Measurements from ENCODE around the gene SAMD10.
A peak's percentile ranks its signal among the peaks of the same experiment; 100 is the strongest.
"Not testable (repeated sequence)": the region's sequence is repeated elsewhere in the genome, so short reads cannot be mapped to it uniquely, and the experiment has no call there.

SAMD10 gene

DNA sequence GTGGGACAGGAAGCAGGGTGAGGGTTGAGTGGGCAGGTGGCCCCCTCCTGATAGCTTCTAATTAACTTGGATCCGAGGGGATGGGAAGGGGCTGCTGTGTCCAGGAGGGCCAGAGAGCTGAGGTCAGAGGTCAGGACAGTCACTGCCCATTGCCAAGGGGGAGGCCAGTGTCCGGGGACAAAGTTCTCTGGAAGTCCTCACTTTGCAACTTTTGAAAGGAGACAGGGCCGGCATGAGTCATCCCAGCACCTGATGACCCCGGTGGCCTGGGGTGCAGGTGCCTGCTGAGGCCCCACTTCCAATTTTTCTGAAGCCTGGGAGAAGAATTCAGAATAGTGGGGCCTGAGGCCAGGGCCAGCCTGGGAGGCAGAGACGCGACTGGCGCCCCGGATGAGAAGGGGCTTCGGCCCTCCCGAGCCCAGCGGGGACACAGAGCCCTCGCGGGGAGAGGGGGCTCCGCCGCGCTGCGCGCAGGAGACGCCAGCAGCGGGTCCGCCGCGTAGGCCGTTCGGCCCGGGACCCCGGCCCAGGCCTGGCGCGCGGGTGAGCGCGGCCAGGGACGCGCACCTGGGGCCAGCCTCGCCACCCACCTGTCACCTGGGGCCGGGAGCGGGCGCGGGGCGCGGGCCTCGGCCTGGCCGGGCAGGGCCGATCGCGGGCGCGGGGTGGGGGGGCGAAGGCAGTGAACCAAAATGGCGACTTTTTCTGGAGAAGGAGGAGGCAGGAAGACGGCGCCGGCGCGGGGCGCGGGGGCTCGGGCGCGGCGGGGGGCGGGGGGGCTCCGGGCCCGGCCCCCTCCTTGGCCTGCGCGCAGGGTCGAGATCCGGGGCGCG is 10.3 kb downstream of the SAMD10 start:
- no peak for DNase-seq (ENCODE audit: low spot score)

DNA sequence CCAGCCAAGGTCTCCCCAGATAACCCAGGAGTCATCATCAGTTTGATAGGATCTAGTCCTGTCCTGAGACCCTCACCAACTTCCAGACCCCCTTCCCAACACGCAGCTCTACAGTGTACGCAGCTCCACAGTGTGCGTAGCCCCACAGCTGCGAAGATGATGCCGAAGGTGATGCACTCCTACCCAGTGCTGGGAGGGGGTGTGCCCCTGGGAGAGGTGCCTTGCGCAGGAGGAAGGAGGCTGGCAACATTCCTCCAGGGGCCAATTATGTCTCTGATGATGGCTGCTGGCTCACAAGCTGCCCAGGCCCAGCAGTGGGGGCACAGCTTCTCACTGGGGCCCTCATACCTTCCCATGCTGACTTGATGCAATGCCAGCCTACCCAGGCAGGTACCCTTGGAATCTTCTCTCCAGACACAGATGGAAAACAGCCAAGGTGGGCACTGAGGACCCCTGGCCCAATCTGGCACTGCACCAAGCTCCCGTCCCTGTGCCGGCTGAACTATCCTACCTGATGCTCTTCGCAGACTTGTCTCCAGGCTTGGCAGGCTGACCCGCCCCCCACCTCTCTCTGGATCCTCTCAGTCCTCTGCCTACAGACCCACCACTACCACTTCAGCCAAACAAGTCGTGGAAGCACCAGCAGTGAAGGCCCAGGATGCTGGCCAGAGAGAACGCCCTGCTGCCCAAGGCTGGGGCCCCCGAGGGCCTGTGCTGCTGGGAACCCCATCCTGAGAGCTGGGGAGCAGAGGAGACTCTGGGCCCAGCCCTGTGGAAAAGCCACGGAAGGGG is 11.1 kb downstream of the SAMD10 start:
- no peak for DNase-seq (ENCODE audit: low spot score)

DNA sequence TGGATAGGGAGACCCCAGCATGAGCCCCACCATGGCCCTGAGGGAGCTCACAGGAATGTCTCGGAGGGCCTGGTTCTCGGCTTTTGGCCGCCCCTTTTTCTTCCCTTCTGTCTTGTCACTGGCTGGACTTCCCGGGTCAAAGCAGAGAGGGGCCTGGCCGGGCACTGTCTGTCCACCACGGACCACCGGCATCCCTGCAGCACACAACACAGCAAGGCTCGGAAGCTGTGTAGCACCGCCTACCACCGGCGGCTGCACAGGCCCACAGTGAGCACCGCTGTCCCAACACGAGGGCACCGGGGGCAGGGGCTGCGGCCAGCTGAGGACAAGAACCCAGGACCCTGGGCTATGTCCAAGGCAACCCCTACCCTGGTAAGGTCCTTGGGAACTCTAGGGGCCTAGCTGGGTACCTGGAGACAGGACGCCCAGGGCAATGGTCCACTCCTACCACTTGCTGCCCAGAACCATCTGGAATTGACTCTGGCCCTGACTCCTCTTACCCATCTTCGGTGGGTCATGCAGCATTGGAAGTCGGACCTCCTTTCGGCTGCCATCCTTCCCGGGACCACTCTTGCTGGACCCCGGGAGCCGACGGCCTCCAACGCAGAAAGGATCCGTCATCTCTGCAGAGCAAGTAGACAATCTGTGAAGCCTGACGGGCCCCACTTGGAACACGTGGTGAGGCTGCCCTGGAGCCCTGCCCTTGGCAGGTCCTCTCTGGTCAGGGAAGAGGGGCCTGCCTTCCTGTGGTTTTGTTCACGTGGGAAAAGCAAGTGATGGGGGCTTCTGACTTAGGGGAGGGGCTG is 11.9 kb downstream of the SAMD10 start:
- no peak for DNase-seq (ENCODE audit: low spot score)

DNA sequence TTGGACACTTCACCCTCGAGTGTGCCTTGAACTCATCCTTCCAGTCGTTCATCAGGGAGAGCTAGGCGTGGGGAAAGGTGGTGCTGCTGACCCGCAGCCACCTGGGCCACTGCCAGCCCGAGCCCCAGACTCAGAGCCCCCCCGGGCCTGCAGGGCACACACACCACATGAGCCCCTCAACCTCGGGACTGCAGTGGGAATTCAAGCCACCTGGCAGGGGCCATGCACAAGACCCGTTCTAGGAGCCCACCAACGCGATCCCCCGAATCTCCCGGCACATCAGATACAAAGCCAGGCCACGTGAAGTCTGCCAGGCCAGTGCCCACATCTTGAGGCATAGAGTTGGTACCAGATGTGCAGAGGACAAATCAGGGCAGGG is 12.5 kb downstream of the SAMD10 start:
- no peak for DNase-seq (ENCODE audit: low spot score)

DNA sequence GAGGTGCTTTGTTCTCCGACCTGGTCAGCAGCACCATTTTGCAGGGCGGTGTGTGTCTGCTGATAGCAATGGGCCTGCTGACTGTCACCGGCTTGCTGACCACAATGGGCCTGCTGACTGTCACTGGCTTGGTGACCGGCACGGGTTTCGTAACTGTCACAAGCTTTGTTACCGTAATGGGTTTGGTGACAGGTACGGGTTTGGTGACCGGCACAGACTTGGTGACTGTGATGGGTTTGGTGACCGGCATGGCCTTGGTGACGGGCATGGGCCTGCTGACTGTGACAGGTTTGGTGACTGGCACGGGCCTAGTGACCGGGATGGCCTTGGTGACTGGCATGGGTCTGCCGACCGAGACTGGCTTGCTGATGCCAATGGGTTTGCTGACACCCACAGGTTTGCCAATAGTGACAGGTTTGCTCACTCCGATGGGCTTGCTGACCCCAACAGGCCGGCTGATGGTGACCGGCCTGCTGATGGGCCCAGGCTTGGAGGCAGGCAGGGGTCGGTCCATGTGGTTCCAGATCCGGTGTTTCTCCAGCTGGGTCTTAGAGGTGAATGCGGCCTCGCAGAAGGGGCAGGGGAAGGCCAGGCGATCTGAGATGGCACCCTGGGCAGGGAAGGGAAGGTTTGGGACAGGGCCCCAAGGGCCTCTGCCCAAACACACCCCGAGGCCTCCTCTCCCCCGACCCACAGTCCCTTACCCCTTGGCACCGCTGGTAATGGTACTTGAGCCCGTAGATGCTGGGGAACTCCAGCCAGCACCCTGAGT is 13.1 kb downstream of the SAMD10 start:
- no peak for DNase-seq (ENCODE audit: low spot score)

DNA sequence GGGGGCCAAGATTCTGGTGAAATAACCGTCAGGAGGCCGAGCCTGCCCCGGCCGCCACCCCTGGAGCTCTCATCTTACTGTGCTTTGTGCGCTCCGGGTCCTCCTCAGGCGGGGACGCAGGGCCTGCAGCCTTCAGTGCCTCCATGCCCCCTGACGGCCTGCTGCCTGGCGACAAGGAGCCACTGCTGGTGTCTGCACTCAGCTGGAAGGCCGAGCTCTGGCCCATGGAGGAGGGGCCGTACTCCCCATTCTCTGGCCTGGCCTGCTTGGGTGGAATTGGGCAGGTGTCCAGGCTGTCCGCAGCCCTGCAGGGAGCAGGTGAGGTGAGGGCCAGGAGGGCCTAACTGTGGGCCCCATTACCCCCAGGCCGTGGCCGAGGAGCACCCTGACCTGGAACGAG is 15.0 kb downstream of the SAMD10 start:
- DNase-seq (ENCODE audit: low spot score), result no peak

DNA sequence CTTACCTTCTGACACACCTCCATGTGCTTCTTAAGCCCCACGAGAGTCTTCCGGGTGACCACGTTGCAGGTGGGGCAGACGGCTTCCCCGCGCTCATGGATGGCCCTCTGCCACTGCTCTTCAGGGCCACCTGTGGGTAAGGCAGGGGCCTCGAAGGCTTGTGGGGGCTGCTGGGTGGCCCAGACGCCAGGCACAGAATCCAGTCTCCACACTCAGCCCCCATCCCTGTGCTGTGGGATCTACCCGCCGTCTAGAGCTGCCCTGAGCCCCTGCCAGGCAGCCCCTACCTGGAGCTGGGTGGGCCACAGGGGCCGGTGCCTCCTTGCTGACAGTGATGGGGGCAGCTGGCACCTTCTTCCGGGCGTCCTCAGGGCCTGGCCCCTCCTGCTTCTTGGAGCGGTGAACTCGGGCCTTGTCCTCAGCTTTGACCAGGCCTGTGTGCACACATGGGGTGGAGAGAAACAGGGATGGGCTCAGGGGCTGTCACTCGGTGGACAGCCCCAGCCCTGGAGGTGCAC is 15.6 kb downstream of the SAMD10 start:
- DNase-seq (ENCODE audit: low spot score), result no peak

DNA sequence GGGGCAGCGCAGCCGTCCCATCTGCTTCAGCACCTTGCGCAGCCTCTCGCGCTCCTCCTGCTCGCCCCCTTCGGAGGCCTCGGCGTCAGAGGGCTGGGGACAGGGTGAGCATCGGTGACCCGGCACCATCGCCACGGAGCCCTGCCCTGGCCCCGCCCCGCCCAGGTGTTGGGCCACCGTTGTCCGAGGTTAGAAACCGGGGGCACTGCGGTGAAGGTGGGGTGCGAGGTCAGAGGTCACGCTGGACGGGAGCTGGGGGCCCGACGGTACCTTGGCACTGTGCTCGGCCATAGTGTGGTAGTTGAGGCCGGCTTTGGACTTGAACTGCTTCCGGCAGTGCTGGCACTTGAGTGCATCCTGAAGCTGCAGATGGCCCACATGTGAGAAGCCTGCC is 16.1 kb downstream of the SAMD10 start:
- DNase-seq (ENCODE audit: low spot score), result no peak

DNA sequence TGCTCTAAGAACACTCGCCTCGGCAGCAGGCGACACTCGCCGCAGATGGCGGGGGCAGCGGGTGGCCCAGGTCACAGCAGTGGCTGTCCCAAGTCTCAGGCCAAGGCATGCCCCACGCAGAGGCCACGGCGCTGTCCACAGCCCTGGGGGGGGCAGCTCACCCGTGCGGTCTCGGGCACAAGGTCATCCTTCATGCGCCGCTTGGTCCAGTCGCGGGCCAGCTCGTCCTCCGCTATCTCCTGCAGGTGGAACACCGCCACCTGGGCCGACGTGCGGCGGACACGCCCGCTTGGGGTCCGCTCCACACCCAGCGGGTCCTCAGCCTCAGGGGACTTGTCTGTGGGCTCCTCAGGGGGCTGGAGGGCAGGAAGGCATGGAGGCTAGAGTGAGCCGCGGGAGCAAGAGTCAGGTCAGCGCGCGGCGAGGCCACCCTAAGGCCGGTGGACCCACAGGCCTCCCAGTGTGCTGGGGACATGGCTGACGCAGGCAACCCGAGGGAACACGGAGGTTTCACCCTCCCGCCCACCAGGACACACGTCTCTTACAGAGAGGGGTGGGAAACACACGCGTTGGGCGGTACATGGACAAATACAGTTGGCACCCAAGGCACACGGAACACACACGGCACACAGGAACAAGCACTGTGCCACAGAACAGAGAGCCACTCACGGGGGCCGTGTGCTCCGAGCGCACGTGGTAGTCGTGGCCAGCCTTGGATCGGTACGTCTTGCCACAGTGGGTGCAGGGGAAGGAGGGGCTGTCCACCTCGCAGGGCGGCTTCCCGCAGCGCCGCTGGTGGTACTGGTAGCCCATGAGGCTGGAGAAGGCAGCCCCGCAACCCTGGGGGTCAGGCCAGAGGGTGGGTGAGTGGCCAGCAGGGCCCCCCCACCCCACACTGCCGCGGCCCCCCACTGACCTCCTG is 16.8 kb downstream of the SAMD10 start:
- DNase-seq (ENCODE audit: low spot score), result no peak

DNA sequence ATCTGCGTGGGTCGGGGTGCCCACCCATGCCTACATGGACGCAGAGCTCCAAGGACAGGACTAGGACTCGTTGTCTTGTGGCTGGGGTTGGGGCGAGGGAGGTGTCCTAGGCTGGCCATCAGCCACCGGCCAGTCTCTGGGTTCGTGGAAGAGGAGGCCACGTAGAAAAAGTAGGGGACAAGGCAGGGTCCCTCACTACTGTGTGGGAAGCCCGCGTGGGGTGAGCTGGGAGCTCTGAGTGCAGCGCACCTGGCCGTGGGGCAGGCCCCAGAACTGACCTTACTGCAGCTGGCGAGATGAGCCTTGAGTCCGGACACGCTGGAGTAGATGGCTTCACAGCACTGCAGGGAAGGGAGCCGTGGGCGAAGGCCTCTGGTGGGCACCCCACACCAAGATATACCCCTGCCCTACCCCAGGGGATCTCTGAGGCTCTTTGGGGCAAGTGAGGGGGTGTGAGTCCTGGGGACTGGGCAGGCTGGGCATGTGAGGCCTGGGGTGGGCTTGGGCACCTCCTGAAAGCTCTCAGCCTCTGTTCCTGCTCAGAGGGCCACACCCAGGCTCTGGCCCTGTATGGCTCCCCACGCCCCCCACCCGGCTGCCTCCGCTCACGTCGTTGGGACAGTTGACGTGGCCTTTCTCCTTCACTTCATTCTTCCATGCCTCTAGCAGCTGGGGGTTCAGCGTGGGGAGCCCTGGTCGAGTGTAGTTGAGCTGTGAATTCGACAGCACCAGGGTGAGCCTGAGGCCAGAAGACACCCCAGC is 17.6 kb downstream of the SAMD10 start:
- no peak for DNase-seq (ENCODE audit: low spot score)

DNA sequence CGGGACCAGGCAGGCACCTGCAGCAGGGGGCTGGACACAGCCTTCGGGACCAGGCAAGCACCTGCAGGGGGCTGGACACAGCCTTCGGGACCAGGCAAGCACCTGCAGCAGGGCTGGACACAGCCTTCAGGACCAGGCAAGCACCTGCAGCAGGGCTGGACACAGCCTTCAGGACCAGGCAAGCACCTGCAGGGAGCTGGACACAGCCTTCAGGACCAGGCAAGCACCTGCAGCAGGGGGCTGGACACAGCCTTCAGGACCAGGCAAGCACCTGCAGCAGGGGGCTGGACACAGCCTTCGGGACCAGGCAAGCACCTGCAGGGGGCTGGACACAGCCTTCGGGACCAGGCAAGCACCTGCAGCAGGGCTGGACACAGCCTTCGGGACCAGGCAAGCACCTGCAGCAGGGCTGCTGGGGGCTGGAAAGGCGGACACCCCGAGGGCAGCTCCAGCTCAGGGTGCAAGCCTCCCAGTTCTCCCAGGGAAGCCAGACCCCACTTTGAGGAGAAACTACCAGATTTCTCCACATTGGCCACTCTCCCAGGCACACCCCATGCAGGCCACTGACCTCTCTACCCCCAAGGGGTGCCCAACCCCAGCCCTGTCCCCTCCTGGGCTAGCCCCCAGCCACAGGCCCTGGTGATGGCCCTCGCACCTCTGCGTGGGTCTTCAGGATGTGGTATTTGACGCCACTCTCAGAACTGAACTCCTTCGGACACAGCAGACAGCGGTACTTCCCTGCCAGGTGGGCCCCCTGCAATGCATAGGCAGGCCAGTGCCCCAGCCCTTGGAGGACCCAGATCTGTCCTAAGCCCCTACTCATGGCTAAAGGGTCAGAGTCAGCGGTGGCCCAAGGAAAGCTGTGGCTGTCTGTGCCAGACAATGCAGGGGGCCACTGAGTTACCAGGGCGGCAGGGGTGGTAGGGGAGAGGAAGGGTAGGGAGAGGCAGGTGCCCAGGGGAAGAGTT is 18.5 kb downstream of the SAMD10 start:
- DNase-seq (ENCODE audit: low spot score), result not testable (repeated sequence)

DNA sequence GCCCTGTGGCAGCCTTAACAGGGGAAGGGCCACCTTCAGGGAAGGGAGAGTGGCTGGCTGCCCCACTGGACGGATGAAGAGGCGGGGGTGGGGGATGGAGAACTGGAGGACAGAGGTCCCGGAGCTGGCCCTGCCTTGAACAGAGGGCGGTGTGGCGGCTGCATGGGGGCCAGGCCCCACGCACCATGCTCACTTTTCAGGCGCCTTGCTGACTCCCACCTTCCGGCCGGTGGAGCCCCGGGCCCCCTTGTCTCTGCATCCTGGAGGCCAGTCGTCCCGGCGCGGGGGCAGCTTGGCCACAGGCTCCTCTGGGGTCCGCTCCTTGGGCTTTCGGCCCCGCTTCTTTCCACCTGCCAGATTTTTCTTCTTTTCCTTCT is 19.8 kb downstream of the SAMD10 start:
- no peak for DNase-seq (ENCODE audit: low spot score)

DNA sequence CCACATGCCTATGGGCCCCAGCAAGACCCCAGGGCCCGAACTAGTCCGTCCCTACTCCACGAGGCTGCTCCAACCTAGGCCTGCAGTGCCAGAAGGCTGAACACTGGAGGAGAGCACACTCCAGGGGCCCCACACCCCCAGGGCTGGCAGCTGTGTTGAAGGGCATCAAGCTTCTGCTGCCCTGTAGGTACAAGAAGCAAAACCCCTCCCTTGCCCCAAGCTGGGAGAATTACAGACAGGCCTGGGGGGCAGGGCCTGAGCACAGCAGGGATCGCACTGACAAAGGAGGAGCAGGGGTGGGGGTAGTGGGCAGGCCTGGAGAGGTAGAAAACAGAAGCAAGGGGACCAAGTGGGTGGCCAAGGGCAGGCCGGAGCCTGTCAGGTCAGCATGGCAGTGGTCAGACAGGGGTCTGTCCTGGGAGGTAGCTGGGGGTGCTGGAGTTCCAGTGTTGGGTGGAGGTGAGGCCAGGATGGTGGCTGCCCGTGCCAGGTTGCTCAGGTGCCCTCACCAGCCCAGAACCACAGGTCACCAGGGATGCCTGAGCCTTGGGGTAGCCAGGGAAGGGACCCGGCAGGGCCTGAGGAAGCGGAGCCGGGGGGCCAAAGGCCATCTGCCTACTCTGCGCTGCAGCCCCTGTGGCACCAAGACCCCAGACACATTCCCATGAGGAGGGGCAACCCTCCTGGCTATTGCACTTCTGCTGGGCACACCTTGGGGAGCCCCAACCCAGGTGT is 20.3 kb downstream of the SAMD10 start:
- no peak for DNase-seq (ENCODE audit: low spot score)

DNA sequence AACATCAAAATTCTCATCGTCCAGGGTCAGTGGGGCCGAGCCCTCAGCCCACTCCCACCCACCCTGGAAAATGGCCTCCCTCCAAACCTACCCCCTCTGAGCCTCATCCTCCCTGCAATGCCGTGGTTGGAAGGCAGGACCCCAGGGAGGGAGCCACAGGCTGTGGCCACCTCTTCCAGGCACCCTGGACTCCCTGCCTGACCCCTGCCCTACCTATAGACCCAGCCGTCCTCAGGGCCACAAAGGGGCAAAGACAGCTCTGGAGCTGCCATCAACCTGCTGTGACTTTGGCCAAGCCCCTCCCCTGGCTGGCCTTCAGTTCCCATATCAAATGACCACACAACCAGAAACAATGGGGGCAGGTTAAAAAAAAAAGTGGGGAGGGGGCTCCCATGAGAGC is 21.0 kb downstream of the SAMD10 start:
- DNase-seq (ENCODE audit: low spot score), result no peak

DNA sequence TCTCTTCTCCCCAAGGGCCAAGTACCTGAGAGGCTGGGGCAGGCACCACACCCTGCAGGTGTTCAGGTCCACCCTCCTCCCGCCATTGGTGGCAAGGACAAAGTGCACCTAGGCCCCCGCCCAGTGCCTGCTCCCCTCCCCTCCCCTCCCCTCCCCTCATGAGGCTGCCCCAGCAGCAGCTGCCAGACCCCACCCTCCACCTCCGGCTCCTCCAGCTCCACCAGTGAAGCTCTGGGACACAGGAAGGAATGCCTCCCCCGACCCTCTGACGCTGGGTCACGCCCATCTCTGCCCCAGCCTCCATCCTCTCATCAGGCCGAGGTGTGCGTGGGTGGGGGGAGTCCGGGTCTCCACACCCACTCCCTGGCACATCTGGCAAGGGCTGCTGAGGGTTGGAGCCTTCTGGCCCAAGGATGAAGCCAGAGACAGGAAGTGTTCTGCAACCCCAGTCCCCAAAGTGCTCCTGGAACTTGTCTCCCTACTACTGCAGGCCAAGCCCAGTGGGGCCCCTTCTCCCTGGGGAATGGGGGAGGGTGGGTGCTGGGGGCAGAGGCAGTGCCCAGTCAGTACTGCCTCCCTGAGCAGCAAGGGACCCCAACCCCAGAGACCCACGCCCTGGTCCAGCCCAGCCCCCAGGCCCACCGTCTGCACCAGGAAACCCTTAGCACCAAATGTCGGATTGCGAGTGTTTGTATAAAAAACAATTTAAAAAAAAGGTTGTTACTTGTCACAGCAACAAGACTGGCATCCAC is 21.6 kb downstream of the SAMD10 start:
- DNase-seq (ENCODE audit: low spot score), result no peak

DNA sequence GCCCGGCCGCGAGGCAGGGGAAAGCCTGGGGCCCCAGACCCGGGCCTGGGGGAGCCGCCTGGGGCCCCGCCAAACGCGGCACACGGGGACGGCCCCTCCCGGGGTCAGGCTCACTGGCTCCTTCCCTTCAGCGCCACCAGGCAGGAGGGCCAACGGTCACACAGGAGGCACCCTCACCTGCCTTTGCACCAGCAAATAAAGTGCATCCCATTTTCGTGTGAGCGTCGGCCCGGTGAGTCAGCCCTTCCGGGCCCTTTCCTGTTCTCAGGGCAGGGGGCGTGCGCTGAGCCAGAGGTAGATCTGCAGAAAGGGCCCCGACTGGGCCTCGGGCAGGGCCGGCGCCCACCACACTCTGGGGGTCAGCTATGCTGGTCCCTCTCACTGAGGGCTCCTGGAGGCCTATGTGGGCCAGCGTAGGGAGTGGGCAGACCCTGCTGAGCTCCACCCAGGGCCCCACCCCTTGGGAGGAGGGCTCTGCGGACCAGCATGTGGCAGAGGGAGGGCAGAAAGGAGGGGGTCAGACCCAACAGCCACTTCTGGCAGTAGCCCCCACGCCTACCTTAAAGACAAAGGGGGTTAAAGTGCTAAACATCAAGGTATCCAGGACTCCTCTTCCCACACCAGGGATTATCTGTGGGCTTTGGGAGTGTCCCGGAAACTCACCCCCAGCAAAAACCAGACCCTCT is 22.3 kb downstream of the SAMD10 start:
- peak; percentile 80 for DNase-seq (ENCODE audit: low spot score)

DNA sequence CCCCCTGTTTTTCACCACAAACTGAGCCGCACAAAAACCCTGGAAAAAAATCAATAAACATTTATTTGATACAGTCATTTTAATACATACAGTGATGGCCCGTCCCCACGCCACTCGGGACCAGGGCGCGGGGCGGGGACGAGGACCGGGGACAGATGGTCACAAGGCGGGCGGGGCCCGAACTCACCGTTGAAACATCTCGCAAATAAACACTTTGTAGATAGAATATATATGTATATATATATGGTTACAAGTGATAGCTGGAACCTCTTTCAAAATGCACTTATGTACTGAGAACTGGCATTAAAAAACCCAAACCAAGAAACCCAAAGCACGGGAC is 22.8 kb downstream of the SAMD10 start:
- DNase-seq (ENCODE audit: low spot score), result no peak
